Measurements from ENCODE around the gene FAM3C. TPM values are rescaled to one million over a fixed set of nuclear protein-coding genes. Genes with fewer than 3 reads are reported as not detected.

Gene FAM3C
- total and polyA plus RNA-seq, 2 of the 4 experiments (the other 2 are of a cell fraction) = 11.5 to 45.8 TPM

DNA sequence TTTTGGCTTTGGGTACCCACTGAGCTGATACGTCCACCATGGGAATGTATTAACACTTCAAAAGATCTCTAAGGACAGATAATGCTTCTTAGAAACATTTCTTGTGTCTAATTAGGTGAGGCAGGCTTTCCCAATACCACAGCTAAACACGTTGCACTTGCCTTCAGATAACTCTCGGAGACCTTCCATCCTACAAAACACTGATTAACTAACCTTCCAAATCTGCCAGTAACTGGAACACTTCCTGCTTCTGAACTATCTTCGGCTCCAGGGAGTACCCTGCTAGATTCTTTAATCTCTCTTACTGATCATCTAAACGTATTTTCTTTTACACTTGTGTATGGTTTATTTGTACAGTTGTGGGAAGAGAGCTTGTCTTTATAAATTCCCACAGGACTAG is 68.4 kb downstream of the FAM3C start:
- no peak overlapping the region for H3K9ac ChIP-seq (ENCODE audit: low read depth, low read length)
- H3K4me1 ChIP-seq (ENCODE audit: control insufficient read depth, insufficient read depth, low read length) = no peaks in the 10 kb centered on the region
- no peak overlapping the region for H2BK5ac ChIP-seq (ENCODE audit: low read depth, low read length, poor library complexity, severe bottlenecking)
- dilution Hi-C loops (cut with HindIII; ENCODE audit: low sequenced_read_pairs, unreplicated experiment) = no loop called here
- H3K27me3 ChIP-seq (ENCODE audit: control insufficient read depth, insufficient read depth, low read length) = peaks cover 21% of the 10 kb centered on the region
- in situ Hi-C loops (cut with MboI; ENCODE audit: low sequenced_read_pairs) = loop anchor here (25.0 kb wide), 2 partner anchors 190 to 340 kb away; partner anchors contain the start of gene CPED1
- no peak overlapping the region for H2AK5ac ChIP-seq (ENCODE audit: low read depth, low read length)
- H2AK9ac ChIP-seq (replicated peaks; ENCODE audit: low read depth, low read length, poor library complexity) = no peak overlapping the region
- no peak for DNase-seq
- H2BK20ac ChIP-seq (ENCODE audit: low read depth, low read length) = no peak overlapping the region
- no peaks in the 10 kb centered on the region for H3K9me1 ChIP-seq (ENCODE audit: insufficient read depth, low read length)
- H2AFZ ChIP-seq (replicated peaks; ENCODE audit: low read length, poor library complexity) = no peak overlapping the region
- H4K91ac ChIP-seq (ENCODE audit: insufficient read depth, low read depth, low read length) = no peak overlapping the region
- no peaks in the 10 kb centered on the region for H3K36me3 ChIP-seq (ENCODE audit: control insufficient read depth, insufficient read depth, low read length)
- no CpG with 5 or more reads among the region's 5 CpGs for WGBS, 2 experiments (ENCODE audit: extremely low coverage in 2 of 2, insufficient read length in 1 of 2)
- H3K56ac ChIP-seq (ENCODE audit: extremely low read depth, insufficient read depth, low read length) = no peak overlapping the region
- H3K4ac ChIP-seq (ENCODE audit: low read depth, low read length) = no peak overlapping the region
- no peak for TF ChIP-seq MAFK (IDR thresholded peaks at IDR 0.05; ENCODE audit: low read depth, low read length)
- no peak for TF ChIP-seq MXI1 (IDR thresholded peaks at IDR 0.05; ENCODE audit: borderline replicate concordance, low read depth, low read length)
- TF ChIP-seq CEBPB (IDR thresholded peaks at IDR 0.05; ENCODE audit: low read depth, low read length) = no peak
- TF ChIP-seq CHD1 (IDR thresholded peaks at IDR 0.05; ENCODE audit: low read depth, low read length) = no peak
- H4K5ac ChIP-seq (ENCODE audit: low read depth, low read length) = no peak overlapping the region
- H3K4me3 ChIP-seq (ENCODE audit: insufficient read depth, low read depth, low read length) = no peak overlapping the region
- intact Hi-C loops (cut with micrococcal nuclease) = no loop called here
- H3K27ac ChIP-seq (ENCODE audit: insufficient read depth, low read length) = no peak overlapping the region
- no peak overlapping the region for H3K14ac ChIP-seq (replicated peaks; ENCODE audit: low read depth, low read length)
- POLR2A ChIA-PET (ENCODE audit: unreplicated experiment) = no interaction called here
- peaks cover 0 to 6% of the 10 kb centered on the region in 2 experiments; a peak in 1 of 4 replicates for H3K79me1 ChIP-seq (ENCODE audit: low read depth in 1 of 2, low read length in 2 of 2)
- no peak overlapping the region for H2BK120ac ChIP-seq (ENCODE audit: low read depth, low read length)
- no peaks in the 10 kb centered on the region for H4K20me1 ChIP-seq (ENCODE audit: insufficient read depth, low read length)
- no peak overlapping the region for H2BK15ac ChIP-seq (ENCODE audit: low read depth, low read length)
- no peak overlapping the region for H4K8ac ChIP-seq (ENCODE audit: low read depth in 2 of 2, low read length in 2 of 2)
- H3K9me3 ChIP-seq (ENCODE audit: control insufficient read depth, insufficient read depth, low read length) = no peaks in the 10 kb centered on the region
- no peak overlapping the region for H3K18ac ChIP-seq (ENCODE audit: low read depth, low read length)
- H3K4me2 ChIP-seq (ENCODE audit: low read depth, low read length) = no peak overlapping the region
- no peak overlapping the region for H3K23ac ChIP-seq (ENCODE audit: low read depth, low read length)
- no TSS peak for BruUV-seq (replicated peaks)
- no peak for ATAC-seq (ENCODE audit: low read depth)
- CTCF ChIA-PET = interaction anchor here (1.1 kb wide), 1 partner anchor 13 kb away, joined by 3 read pairs; no protein-coding TSS in a partner anchor

All from IMR-90 (cell line).